HCT116 (cell line): ENCODE measurements around the gene LMO7. TPM values are rescaled to one million over a fixed set of nuclear protein-coding genes. Genes with fewer than 3 reads are reported as not detected.

ENCODE experiments used
- ATAC-seq: fragments of 200-7000 bp; cut with Tn5 transposase; 2 replicates; pipeline ENCODE4 v1.9.1; 2020; ENCODE audit warnings: mild to moderate bottlenecking, moderate library complexity
- BruUV-seq: library from RNA; stranded (reverse); fragments of 400-500 nt; replicated peaks from 2 replicates; lab custom pipeline; 2021; lab: Mats Ljungman, UMichigan
- CTCF ChIA-PET: fragments of 300-600 bp; sonication (Branson Sonifier 250); formaldehyde crosslinking; loops from one replicate; lab custom pipeline; 2021; ENCODE audit warnings: antibody characterized with exemption; lab: Charles Lee
- POLR2A ChIA-PET: fragments of 300-600, 350-600 bp; sonication (Branson Sonifier 250); formaldehyde crosslinking; loops from one replicate; lab custom pipeline; 2021; ENCODE audit warnings: antibody characterized with exemption; lab: Charles Lee
- RAD21 ChIA-PET, 2 experiments: fragments of 300-600 bp; sonication (Branson Sonifier 250); formaldehyde crosslinking; loops; one replicate each; lab custom pipeline; 2023; ENCODE audit warnings: low total read pairs in 2 of 2; ENCODE audit not compliant: uncharacterized antibody in 2 of 2, unreplicated experiment in 2 of 2, low non-redundant PET in 1 of 2; lab: Charles Lee
- DNase-seq: peaks from one replicate; pipeline ENCODE4 v3.0.0-alpha.2; 2010; ENCODE audit warnings: low read depth, low spot score
- H2AFZ ChIP-seq: fragments of 200-600 bp; shearing (Covaris generic), sonication (generic); 2 replicates; pipeline ENCODE4 v1.6.1; 2017; ENCODE audit warnings: low read depth, mixed run types, mixed read lengths, antibody characterized with exemption, low read length; ENCODE audit not compliant: poor library complexity, severe bottlenecking
- H3K27ac ChIP-seq: 2 replicates; pipeline ENCODE4 v1.5.1; 2012; ENCODE audit warnings: low read depth, low read length
- H3K27me3 ChIP-seq: fragments of 200-600 bp; sonication (generic); 2 replicates; pipeline ENCODE4 v1.6.1; 2016; ENCODE audit warnings: mixed run types, low read length, mixed read lengths; ENCODE audit not compliant: insufficient read depth
- H3K36me3 ChIP-seq, 2 experiments: fragments of 200-500 bp in 1 of 2; fragments of 200-600 bp in 1 of 2; sonication (Bioruptor generic) in 1 of 2; sonication (generic) in 1 of 2; 2 replicates each; pipeline versions ENCODE4 v1.5.1 to v1.6.1; 2014 to 2016; ENCODE audit warnings: low read length in 2 of 2, inconsistent platforms in 1 of 2, mixed read lengths in 1 of 2, mixed run types in 1 of 2; ENCODE audit not compliant: insufficient read depth in 2 of 2, control insufficient read depth in 1 of 2
- H3K4me1 ChIP-seq, 2 experiments: fragments of 200-600 bp in 1 of 2; sonication (generic) in 1 of 2; 2 replicates each; pipeline versions ENCODE4 v1.5.1 to v1.6.1; 2012 to 2017; ENCODE audit warnings: low read length in 2 of 2, inconsistent platforms in 1 of 2, mild to moderate bottlenecking in 1 of 2, mixed read lengths in 1 of 2, mixed run types in 1 of 2, moderate library complexity in 1 of 2; ENCODE audit not compliant: insufficient read depth in 2 of 2, control insufficient read depth in 1 of 2
- H3K4me2 ChIP-seq: fragments of 200-600 bp; sonication (generic); 2 replicates; pipeline ENCODE4 v1.6.1; 2017; ENCODE audit warnings: mixed run types, low read length, mixed read lengths
- H3K4me3 ChIP-seq, 2 experiments: fragments of 200-600 bp in 1 of 2; sonication (generic) in 1 of 2; replicated peaks in 1 of 2; 2 replicates each; pipeline ENCODE4 v1.5.1; 2011 to 2016; ENCODE audit warnings: low read length in 2 of 2, control low read depth in 1 of 2, low read depth in 1 of 2, mild to moderate bottlenecking in 1 of 2, mixed read lengths in 1 of 2, mixed run types in 1 of 2
- H3K79me2 ChIP-seq: fragments of 200-600 bp; sonication (generic); 2 replicates; pipeline ENCODE4 v1.6.1; 2017; ENCODE audit warnings: mild to moderate bottlenecking, mixed run types, low read length, moderate library complexity, mixed read lengths; ENCODE audit not compliant: insufficient read depth
- H3K9ac ChIP-seq: fragments of 200-600 bp; sonication (generic); 2 replicates; pipeline ENCODE4 v1.6.1; 2016; ENCODE audit warnings: low read length, mixed read lengths
- H3K9me2 ChIP-seq: fragments of 200-600 bp; sonication (generic), shearing (Covaris generic); 2 replicates; pipeline ENCODE4 v1.6.1; 2017; ENCODE audit warnings: mixed run types, mild to moderate bottlenecking, moderate library complexity; ENCODE audit not compliant: insufficient read depth
- H3K9me3 ChIP-seq, 2 experiments: fragments of 200-500 bp in 1 of 2; fragments of 200-600 bp in 1 of 2; sonication (Bioruptor generic) in 1 of 2; sonication (generic) in 1 of 2; 2 replicates each; pipeline ENCODE4 v1.6.1; 2014 to 2017; ENCODE audit warnings: low read length in 2 of 2, mixed read lengths in 2 of 2, inconsistent platforms in 1 of 2, low read depth in 1 of 2, mild to moderate bottlenecking in 1 of 2, mixed run types in 1 of 2, moderate library complexity in 1 of 2; ENCODE audit not compliant: control insufficient read depth in 1 of 2, insufficient read depth in 1 of 2
- H4K20me1 ChIP-seq: fragments of 200-600 bp; sonication (generic), shearing (Covaris generic); 2 replicates; pipeline ENCODE4 v1.6.1; 2017; ENCODE audit warnings: mixed run types, mild to moderate bottlenecking, moderate library complexity; ENCODE audit not compliant: insufficient read depth
- CBX3 ChIP-seq: IDR thresholded peaks from 2 replicates; pipeline ENCODE4 v1.6.1; 2012; ENCODE audit warnings: low read depth
- CEBPB ChIP-seq: IDR thresholded peaks from 2 replicates; pipeline ENCODE4 v1.6.1; 2012; ENCODE audit warnings: low read depth
- EZH2 ChIP-seq: fragments of 200-600 bp; sonication (generic); IDR thresholded peaks from 2 replicates; pipeline ENCODE4 v1.6.1; 2017; ENCODE audit warnings: antibody characterized with exemption, mixed run types
- FOSL1 ChIP-seq: IDR thresholded peaks from 2 replicates; pipeline ENCODE4 v1.6.1; 2012; ENCODE audit warnings: low read depth
- MAX ChIP-seq: IDR thresholded peaks from 2 replicates; pipeline ENCODE4 v1.6.1; 2012
- POLR2A ChIP-seq: IDR thresholded peaks from 2 replicates; pipeline ENCODE4 v1.7.0; 2011; ENCODE audit warnings: borderline replicate concordance; ENCODE audit not compliant: insufficient read depth, insufficient read length; ENCODE audit errors: extremely low read depth
- REST ChIP-seq: IDR thresholded peaks from 2 replicates; pipeline ENCODE4 v1.6.1; 2012; ENCODE audit warnings: low read depth
- SIN3A ChIP-seq: IDR thresholded peaks from 2 replicates; pipeline ENCODE4 v1.6.1; 2012; ENCODE audit warnings: low read depth
- TCF7L2 ChIP-seq: IDR thresholded peaks from 2 replicates; pipeline ENCODE4 v1.7.0; 2011; ENCODE audit warnings: borderline replicate concordance, inconsistent platforms; ENCODE audit not compliant: insufficient read depth, insufficient read length; ENCODE audit errors: extremely low read depth
- ZBTB33 ChIP-seq: IDR thresholded peaks from 2 replicates; pipeline ENCODE4 v1.6.1; 2011; ENCODE audit warnings: mild to moderate bottlenecking, low read length, moderate library complexity; ENCODE audit not compliant: insufficient replicate concordance; ENCODE audit errors: extremely low read depth
- ZFX ChIP-seq: fragments of 450-650 bp; IDR thresholded peaks from 2 replicates; pipeline ENCODE4 v1.6.1; 2017
- ZNF274 ChIP-seq: fragments of 200-500 bp; sonication (Bioruptor generic); IDR thresholded peaks from 2 replicates; pipeline ENCODE4 v1.6.1; 2014; ENCODE audit warnings: mild to moderate bottlenecking, low read depth, low read length, inconsistent platforms
- intact Hi-C: fragments of 100-400 bp; cut with micrococcal nuclease; formaldehyde crosslinking; loops from 2 replicates; pipeline ENCODE4 v1.10.0; 2022
- total RNA-seq: library from RNA; stranded (reverse); gene quantifications from one replicate; pipeline ENCODE4 v1.2.1, GENCODE V29; 2021; ENCODE audit not compliant: unreplicated experiment

The LMO7 gene
- total RNA-seq, 1 experiment from 2014 or later = 8.1 TPM

GRCh38 chr13:75751350-75751749 lies 115.2 kb downstream of the LMO7 start:
- H3K9ac ChIP-seq = no peak overlapping the region
- ATAC-seq = no peak
- no peak overlapping the region for H3K4me2 ChIP-seq
- RAD21 ChIA-PET = no interaction called here
- H3K4me1 ChIP-seq = 0 out of 4 replicates have a peak, but pooled peaks cover 0 to 4% of the 10 kb centered on the region in 2 experiments
- no peaks in the 10 kb centered on the region for H3K36me3 ChIP-seq
- H4K20me1 ChIP-seq = no peaks in the 10 kb centered on the region
- no peak overlapping the region for H2AFZ ChIP-seq
- CTCF ChIA-PET = no interaction called here
- H3K4me3 ChIP-seq = no peak overlapping the region
- no peaks in the 10 kb centered on the region for H3K79me2 ChIP-seq
- POLR2A ChIA-PET = no interaction called here
- intact Hi-C loops = no loop called here
- no peaks in the 10 kb centered on the region for H3K9me3 ChIP-seq
- no peaks in the 10 kb centered on the region for H3K27me3 ChIP-seq
- no TSS peak for BruUV-seq
- no peak for TF ChIP-seq CEBPB
- no peak for TF ChIP-seq TCF7L2
- TF ChIP-seq REST = no peak
- TF ChIP-seq SIN3A = no peak
- TF ChIP-seq ZBTB33 = no peak
- TF ChIP-seq ZNF274 = no peak
- TF ChIP-seq MAX = no peak
- TF ChIP-seq ZFX = no peak
- no peak for TF ChIP-seq POLR2A
- no peak for TF ChIP-seq EZH2
- TF ChIP-seq FOSL1 = no peak
- no peak for TF ChIP-seq CBX3
- H3K27ac ChIP-seq = no peak overlapping the region
- H3K9me2 ChIP-seq = no peaks in the 10 kb centered on the region
- DNase-seq = no peak
